Caco-2 (cell line): Measurements from ENCODE around the gene TXNIP. TPM values are rescaled to one million over a fixed set of nuclear protein-coding genes. Genes with fewer than 3 reads are reported as not detected.

Experiments used
- BruUV-seq: library from RNA; stranded (reverse); fragments of 400-500 nt; replicated peaks from 2 replicates; lab custom pipeline; 2021; lab: Mats Ljungman, UMichigan
- CTCF ChIA-PET: fragments of 300-600 bp; sonication (Branson Sonifier 250); formaldehyde crosslinking; loops from one replicate; lab custom pipeline; 2022; ENCODE audit warnings: antibody characterized with exemption; lab: Charles Lee
- POLR2A ChIA-PET: fragments of 300-600 bp; sonication (Branson Sonifier 250); formaldehyde crosslinking; loops from one replicate; lab custom pipeline; 2022; ENCODE audit warnings: antibody characterized with exemption; lab: Charles Lee
- DNase-seq, 2 experiments: peaks; one replicate each; pipeline versions ENCODE4 v3.0.0 to v3.0.0-alpha.2; 2020 to 2022
- H3K27me3 ChIP-seq: replicated peaks from 2 replicates; pipeline ENCODE4 v1.6.0; 2011; ENCODE audit warnings: low read length; ENCODE audit not compliant: control insufficient read depth, insufficient read depth
- H3K36me3 ChIP-seq: 2 replicates; pipeline ENCODE4 v1.5.1; 2011; ENCODE audit warnings: low read length; ENCODE audit not compliant: control insufficient read depth, insufficient read depth
- H3K4me1 ChIP-seq: fragments of 250-450 bp; sonication (Bioruptor Pico); 2 replicates; pipeline ENCODE4 v1.5.1; 2020; ENCODE audit warnings: mild to moderate bottlenecking
- H3K4me3 ChIP-seq: 2 replicates; pipeline ENCODE4 v1.5.1; 2011; ENCODE audit warnings: low read depth, mild to moderate bottlenecking, control low read depth, low read length
- H3K9me3 ChIP-seq: fragments of 250-450 bp; sonication (Bioruptor Pico); 2 replicates; pipeline ENCODE4 v1.5.1; 2020; ENCODE audit warnings: mild to moderate bottlenecking, moderate library complexity
- H3K27ac Mint-ChIP-seq: one replicate; pipeline ENCODE4 v1.8.0; 2022; ENCODE audit warnings: mixed read lengths; ENCODE audit not compliant: unreplicated experiment
- H3K27me3 Mint-ChIP-seq: one replicate; pipeline ENCODE4 v1.8.0; 2022; ENCODE audit warnings: mixed read lengths; ENCODE audit not compliant: insufficient read depth, unreplicated experiment
- H3K36me3 Mint-ChIP-seq: one replicate; pipeline ENCODE4 v1.8.0; 2022; ENCODE audit warnings: mild to moderate bottlenecking, mixed read lengths; ENCODE audit not compliant: insufficient read depth, unreplicated experiment
- H3K4me1 Mint-ChIP-seq: one replicate; pipeline ENCODE4 v1.8.0; 2022; ENCODE audit warnings: low read depth, mixed read lengths; ENCODE audit not compliant: unreplicated experiment
- H3K4me3 Mint-ChIP-seq: one replicate; pipeline ENCODE4 v1.8.0; 2022; ENCODE audit warnings: mild to moderate bottlenecking, moderate library complexity, mixed read lengths; ENCODE audit not compliant: unreplicated experiment
- H3K9me3 Mint-ChIP-seq: one replicate; pipeline ENCODE4 v1.8.0; 2022; ENCODE audit warnings: mixed read lengths; ENCODE audit not compliant: unreplicated experiment
- CTCF ChIP-seq, 2 experiments: fragments of 200-600 bp in 1 of 2; IDR thresholded peaks; 1 replicate in 1 of 2; 2 replicates in 1 of 2; pipeline versions ENCODE4 v1.5.1 to v1.8.0; 2011 to 2022; ENCODE audit warnings: antibody characterized with exemption in 1 of 2, control low read depth in 1 of 2, inconsistent platforms in 1 of 2, low read depth in 1 of 2, low read length in 1 of 2, mild to moderate bottlenecking in 1 of 2, moderate library complexity in 1 of 2; ENCODE audit not compliant: insufficient read depth in 1 of 2, severe bottlenecking in 1 of 2, unreplicated experiment in 1 of 2
- intact Hi-C: fragments of 100-400 bp; cut with micrococcal nuclease; formaldehyde crosslinking; loops from one replicate; pipeline ENCODE4 v1.10.0; 2022; ENCODE audit not compliant: unreplicated experiment
- total RNA-seq: library from RNA; stranded (reverse); gene quantifications from 2 replicates; pipeline ENCODE4 v1.2.3, GENCODE V29; 2022

Gene TXNIP
- total RNA-seq, 1 experiment from 2014 or later = 27.5 TPM

DNA sequence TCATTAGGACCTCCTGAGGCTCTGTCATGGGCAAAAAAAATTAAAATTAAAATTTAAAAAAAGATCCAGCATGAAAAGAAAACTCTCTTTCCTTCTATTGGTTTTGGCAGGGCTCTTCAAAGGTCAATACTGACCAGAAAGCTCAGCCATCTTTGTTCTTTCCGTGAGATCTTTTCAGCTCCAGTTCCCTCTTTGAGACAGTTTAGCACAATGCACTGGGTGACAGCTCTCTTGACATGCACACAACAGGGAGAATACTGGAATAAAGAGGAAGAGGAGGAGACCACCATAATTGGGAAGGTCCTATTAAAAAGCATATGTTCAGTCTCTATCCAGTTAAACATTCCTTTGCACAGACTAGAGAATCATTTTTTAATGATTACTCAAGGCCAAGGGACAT, 44.9 kb downstream of the TXNIP start:
- no peak overlapping the region for H3K4me3 ChIP-seq
- H3K4me1 ChIP-seq = peaks cover 10% of the 10 kb centered on the region; the same call in 1 of the 2 replicates
- no peaks in the 10 kb centered on the region for H3K36me3 ChIP-seq
- no peaks in the 10 kb centered on the region for H3K4me1 Mint-ChIP-seq
- no peak for DNase-seq
- no TSS peak for BruUV-seq
- no peak for TF ChIP-seq CTCF (IDR thresholded peaks at IDR 0.05; ENCODE audit: insufficient read depth in 1 of 2, low read depth in 1 of 2, low read length in 1 of 2, severe bottlenecking in 1 of 2, unreplicated experiment in 1 of 2)
- H3K36me3 Mint-ChIP-seq = no peaks in the 10 kb centered on the region
- POLR2A ChIA-PET = no interaction called here
- intact Hi-C loops = no loop called here
- H3K4me3 Mint-ChIP-seq = no peak overlapping the region
- no peak overlapping the region for H3K27ac Mint-ChIP-seq
- no peaks in the 10 kb centered on the region for H3K27me3 ChIP-seq
- no peaks in the 10 kb centered on the region for H3K9me3 Mint-ChIP-seq
- no peaks in the 10 kb centered on the region for H3K9me3 ChIP-seq
- CTCF ChIA-PET = no interaction called here
- no peaks in the 10 kb centered on the region for H3K27me3 Mint-ChIP-seq

DNA sequence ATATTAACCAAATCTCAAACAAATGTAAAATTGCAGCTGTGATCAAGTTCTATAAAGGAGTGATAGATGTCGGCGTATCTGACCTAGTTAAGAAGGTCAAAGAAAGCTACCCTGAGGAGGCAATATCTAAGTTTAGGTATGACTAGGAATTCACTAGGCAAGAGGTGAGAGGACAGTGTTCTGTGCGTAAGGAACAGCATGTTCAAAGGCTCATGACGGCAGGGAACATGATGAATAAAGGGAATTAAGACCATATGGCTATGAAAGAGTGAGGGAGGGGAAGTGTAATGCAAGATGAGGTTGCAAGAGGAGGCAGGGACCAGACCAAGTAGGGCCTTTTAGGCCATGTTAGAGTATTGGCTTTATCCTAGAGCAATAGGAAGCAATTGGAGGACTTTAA, 47.2 kb downstream of the TXNIP start:
- Mint-ChIP-seq H3K4me1 (no peaks in the 10 kb centered on the region), H3K4me3 (no peak overlapping the region), H3K27me3 (no peaks in the 10 kb centered on the region), H3K9me3 (no peaks in the 10 kb centered on the region), H3K36me3 (no peaks in the 10 kb centered on the region), H3K27ac (no peak overlapping the region)
- no peak for TF ChIP-seq CTCF (IDR thresholded peaks at IDR 0.05; ENCODE audit: insufficient read depth in 1 of 2, low read depth in 1 of 2, low read length in 1 of 2, severe bottlenecking in 1 of 2, unreplicated experiment in 1 of 2)
- no peaks in the 10 kb centered on the region for H3K27me3 ChIP-seq
- no peaks in the 10 kb centered on the region for H3K36me3 ChIP-seq
- ChIA-PET CTCF (no interaction called here), POLR2A (no interaction called here)
- BruUV-seq = no TSS peak
- no peak for DNase-seq
- intact Hi-C loops = no loop called here
- no peaks in the 10 kb centered on the region for H3K9me3 ChIP-seq
- H3K4me3 ChIP-seq = no peak overlapping the region
- H3K4me1 ChIP-seq = 0 out of 2 replicates have a peak, but pooled peaks cover under 1% of the 10 kb centered on the region

DNA sequence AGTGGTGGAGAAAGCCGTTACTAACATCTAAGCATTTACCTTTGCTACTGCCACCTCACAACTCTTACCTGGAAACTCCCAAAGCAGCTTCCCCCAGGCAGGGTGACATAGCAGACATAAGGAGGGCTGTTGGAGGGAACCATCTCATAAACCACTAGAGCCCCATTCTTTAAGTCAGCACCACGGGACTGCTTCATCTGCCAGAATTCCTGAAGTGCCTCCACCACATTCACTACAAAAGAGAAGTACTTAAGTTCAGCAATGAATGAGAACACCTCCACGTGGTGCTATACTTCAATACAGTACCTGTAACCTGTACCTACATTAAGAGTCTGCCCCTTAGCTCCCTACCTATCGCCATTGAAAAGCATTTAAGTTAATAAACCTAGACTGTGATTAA, 48.8 kb downstream of the TXNIP start:
- no peak for DNase-seq
- Mint-ChIP-seq H3K9me3 (no peaks in the 10 kb centered on the region), H3K27me3 (no peaks in the 10 kb centered on the region), H3K4me1 (no peaks in the 10 kb centered on the region), H3K36me3 (no peaks in the 10 kb centered on the region), H3K4me3 (no peak overlapping the region), H3K27ac (no peak overlapping the region)
- Histone ChIP-seq H3K27me3 (no peaks in the 10 kb centered on the region), H3K4me3 (no peak overlapping the region), H3K9me3 (no peaks in the 10 kb centered on the region), H3K36me3 (no peaks in the 10 kb centered on the region), H3K4me1 (no peaks in the 10 kb centered on the region)
- intact Hi-C loops = no loop called here
- no peak for TF ChIP-seq CTCF (IDR thresholded peaks at IDR 0.05; ENCODE audit: insufficient read depth in 1 of 2, low read depth in 1 of 2, low read length in 1 of 2, severe bottlenecking in 1 of 2, unreplicated experiment in 1 of 2)
- CTCF ChIA-PET = no interaction called here
- no TSS peak for BruUV-seq
- POLR2A ChIA-PET = no interaction called here
